ENCODE measurements around the gene UST. TPM values are rescaled to one million over a fixed set of nuclear protein-coding genes. Genes with fewer than 3 reads are reported as not detected.

UST gene
- total RNA-seq, 4 donors from 2014 or later = 16.7 to 19.5 (median 18.1) TPM

GRCh38 chr6:149084026-149084425 is 337.2 kb downstream of the UST start:
- Histone ChIP-seq H3K27me3 (no peaks in the 10 kb centered on the region), H3K9me3 (no peaks in the 10 kb centered on the region), H3K4me3 (no peak overlapping the region), H3K4me1 (peaks cover 19% of the 10 kb centered on the region), H3K36me3 (no peaks in the 10 kb centered on the region), H3K27ac (no peak overlapping the region)
- no peak for DNase-seq (ENCODE audit: low spot score in 2 of 2)
- TF ChIP-seq CTCF (IDR thresholded peaks at IDR 0.05) = no peak
- no peak for TF ChIP-seq POLR2AphosphoS5 (IDR thresholded peaks at IDR 0.05)
- TF ChIP-seq POLR2A (IDR thresholded peaks at IDR 0.05) = no peak
- TF ChIP-seq EP300 (IDR thresholded peaks at IDR 0.05) = no peak

- Histone ChIP-seq H3K27me3 (no peaks in the 10 kb centered on the region), H3K36me3 (no peaks in the 10 kb centered on the region), H3K27ac (no peak overlapping the region), H3K4me1 (peaks cover 10% of the 10 kb centered on the region), H3K9me3 (no peaks in the 10 kb centered on the region), H3K4me3 (no peak overlapping the region)
- WGBS = 88% methylated on average over 6 of the region's 6 CpGs
- no peak for DNase-seq (ENCODE audit: low spot score in 2 of 2)
- TF ChIP-seq POLR2AphosphoS5 (IDR thresholded peaks at IDR 0.05) (no peak), CTCF (IDR thresholded peaks at IDR 0.05) (no peak), EP300 (IDR thresholded peaks at IDR 0.05) (no peak), POLR2A (IDR thresholded peaks at IDR 0.05) (no peak)
Observed at GRCh38 chr6:149084808-149085556, 338.2 kb downstream of the UST start.

GRCh38 chr6:149085557-149085938 is 338.7 kb downstream of the UST start:
- H3K4me3 ChIP-seq = no peak overlapping the region
- peaks cover 4% of the 10 kb centered on the region for H3K4me1 ChIP-seq
- no peak for DNase-seq (ENCODE audit: low spot score in 2 of 2)
- TF ChIP-seq POLR2A (IDR thresholded peaks at IDR 0.05) = no peak
- TF ChIP-seq CTCF (IDR thresholded peaks at IDR 0.05) = no peak
- TF ChIP-seq EP300 (IDR thresholded peaks at IDR 0.05) = no peak
- no peak for TF ChIP-seq POLR2AphosphoS5 (IDR thresholded peaks at IDR 0.05)
- no peak overlapping the region for H3K27ac ChIP-seq
- no peaks in the 10 kb centered on the region for H3K9me3 ChIP-seq
- no peaks in the 10 kb centered on the region for H3K36me3 ChIP-seq
- no peaks in the 10 kb centered on the region for H3K27me3 ChIP-seq

GRCh38 chr6:149086363-149086762 is 339.5 kb downstream of the UST start:
- Histone ChIP-seq H3K4me3 (no peak overlapping the region), H3K4me1 (no peaks in the 10 kb centered on the region), H3K27ac (no peak overlapping the region), H3K9me3 (no peaks in the 10 kb centered on the region), H3K36me3 (no peaks in the 10 kb centered on the region), H3K27me3 (no peaks in the 10 kb centered on the region)
- TF ChIP-seq POLR2AphosphoS5 (IDR thresholded peaks at IDR 0.05) (no peak), EP300 (IDR thresholded peaks at IDR 0.05) (no peak), POLR2A (IDR thresholded peaks at IDR 0.05) (no peak), CTCF (IDR thresholded peaks at IDR 0.05) (no peak)
- DNase-seq (ENCODE audit: low spot score in 2 of 2) = no peak
- 80% methylated on average over 3 of the region's 3 CpGs for WGBS

- H3K27me3 ChIP-seq = no peaks in the 10 kb centered on the region
- H3K4me1 ChIP-seq = no peaks in the 10 kb centered on the region
- H3K9me3 ChIP-seq = no peaks in the 10 kb centered on the region
- H3K27ac ChIP-seq = no peak overlapping the region
- no peak for TF ChIP-seq POLR2A (IDR thresholded peaks at IDR 0.05)
- no peak for TF ChIP-seq CTCF (IDR thresholded peaks at IDR 0.05)
- TF ChIP-seq POLR2AphosphoS5 (IDR thresholded peaks at IDR 0.05) = no peak
- TF ChIP-seq EP300 (IDR thresholded peaks at IDR 0.05) = no peak
- WGBS = 86% methylated on average over 6 of the region's 6 CpGs
- H3K36me3 ChIP-seq = no peaks in the 10 kb centered on the region
- DNase-seq (ENCODE audit: low spot score in 2 of 2) = no peak
- no peak overlapping the region for H3K4me3 ChIP-seq
Observed at GRCh38 chr6:149087898-149088297, 341.1 kb downstream of the UST start.
